ENCODE data around the gene BRPF3.

BRPF3 gene

DNA sequence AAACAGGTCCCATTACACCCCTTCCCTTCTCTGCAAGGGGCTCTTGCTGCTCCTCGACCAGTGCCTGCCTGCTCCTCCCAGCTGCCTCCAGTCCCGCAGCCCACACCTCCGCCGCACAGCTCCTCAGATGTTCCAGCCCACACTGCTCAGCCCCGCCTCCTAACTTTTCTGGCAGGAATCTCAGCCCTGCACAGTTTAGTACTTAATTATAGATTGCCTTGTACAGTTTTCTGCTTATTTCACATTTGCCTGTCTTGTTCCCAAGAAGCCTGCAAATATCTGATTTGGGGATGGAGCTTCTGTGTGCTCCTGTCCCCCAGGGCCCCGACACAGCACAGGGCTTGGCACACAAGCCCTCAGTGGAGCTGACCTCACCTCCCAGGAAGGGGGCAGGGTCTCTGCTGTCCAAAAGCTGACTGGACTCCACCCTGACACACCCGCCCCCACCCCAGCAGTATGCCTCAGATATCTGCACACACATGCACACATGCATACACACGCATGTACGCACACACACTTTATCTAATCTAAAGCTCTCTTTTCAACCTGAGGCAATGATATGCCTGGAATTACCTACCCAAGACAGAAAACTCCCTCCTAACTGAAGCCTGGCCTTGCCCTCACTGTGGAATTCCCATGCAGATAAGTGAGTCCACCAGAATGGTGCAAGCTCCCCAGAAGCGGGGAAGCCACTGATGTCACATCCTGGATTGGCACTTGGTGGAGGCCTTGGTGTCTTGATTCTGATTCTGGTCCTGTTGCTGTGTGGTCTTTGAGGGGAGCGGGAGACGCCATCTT is 72.1 kb downstream of the BRPF3 start:
- no peak for DNase-seq (ENCODE audit: low read depth)
- TF ChIP-seq, protein P1, sequence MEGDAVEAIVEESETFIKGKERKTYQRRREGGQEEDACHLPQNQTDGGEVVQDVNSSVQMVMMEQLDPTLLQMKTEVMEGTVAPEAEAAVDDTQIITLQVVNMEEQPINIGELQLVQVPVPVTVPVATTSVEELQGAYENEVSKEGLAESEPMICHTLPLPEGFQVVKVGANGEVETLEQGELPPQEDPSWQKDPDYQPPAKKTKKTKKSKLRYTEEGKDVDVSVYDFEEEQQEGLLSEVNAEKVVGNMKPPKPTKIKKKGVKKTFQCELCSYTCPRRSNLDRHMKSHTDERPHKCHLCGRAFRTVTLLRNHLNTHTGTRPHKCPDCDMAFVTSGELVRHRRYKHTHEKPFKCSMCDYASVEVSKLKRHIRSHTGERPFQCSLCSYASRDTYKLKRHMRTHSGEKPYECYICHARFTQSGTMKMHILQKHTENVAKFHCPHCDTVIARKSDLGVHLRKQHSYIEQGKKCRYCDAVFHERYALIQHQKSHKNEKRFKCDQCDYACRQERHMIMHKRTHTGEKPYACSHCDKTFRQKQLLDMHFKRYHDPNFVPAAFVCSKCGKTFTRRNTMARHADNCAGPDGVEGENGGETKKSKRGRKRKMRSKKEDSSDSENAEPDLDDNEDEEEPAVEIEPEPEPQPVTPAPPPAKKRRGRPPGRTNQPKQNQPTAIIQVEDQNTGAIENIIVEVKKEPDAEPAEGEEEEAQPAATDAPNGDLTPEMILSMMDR (IDR thresholded peaks at IDR 0.05; ENCODE audit: low read depth, low read length, missing control alignments) = no peak
- in situ Hi-C loops (cut with HindIII; ENCODE audit: low sequenced_read_pairs) = no loop called here
- H3K4me3 ChIP-seq (ENCODE audit: low read depth, low read length) = no peak overlapping the region

DNA sequence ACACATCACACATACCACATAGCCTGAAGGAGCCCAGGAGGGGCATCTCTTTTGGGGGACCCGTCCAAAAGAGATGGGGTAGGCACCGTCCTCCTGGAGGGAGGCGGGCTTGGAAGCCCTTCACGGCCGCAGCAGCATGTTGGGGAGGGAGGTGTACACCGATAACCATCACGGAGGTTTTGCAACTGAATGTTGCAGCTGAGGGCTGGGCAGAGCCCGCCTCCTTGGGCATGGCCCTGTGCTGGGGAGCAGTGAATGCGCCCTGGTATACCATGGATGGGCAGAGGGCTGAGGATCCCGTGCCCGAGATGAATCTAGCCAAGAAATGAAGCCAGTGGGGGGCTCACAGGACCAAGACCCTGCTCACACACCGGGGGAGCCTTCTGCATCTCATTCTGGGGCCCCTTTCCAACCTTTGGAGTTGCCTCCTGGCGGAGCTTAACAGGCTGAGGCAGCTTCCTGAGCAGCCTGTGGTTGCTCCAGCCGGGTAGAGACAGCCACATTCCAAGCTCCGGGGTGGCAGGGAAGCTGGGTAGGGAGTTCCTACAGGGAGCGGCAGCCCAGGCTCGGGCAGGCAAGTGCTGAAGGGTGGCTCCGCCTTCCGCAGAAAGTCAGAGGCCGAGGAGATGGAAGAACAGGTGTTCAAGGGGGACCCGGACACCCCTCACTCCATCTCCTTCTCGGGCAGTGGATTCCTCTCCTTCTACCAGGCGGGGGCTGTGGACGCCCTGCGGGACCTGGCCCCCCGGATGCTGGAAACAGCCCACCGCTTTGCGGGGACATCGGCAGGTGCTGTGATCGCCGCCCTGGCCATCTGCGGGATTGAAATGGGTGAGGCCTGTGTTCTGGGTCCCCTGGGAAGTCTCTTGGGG is 73.5 kb downstream of the BRPF3 start, which contains the start of gene PNPLA1:
TSS of gene PNPLA1 (plus strand) at position 227 of the 872 bp plus-strand sequence. CDS start at position 627, 400 bp downstream.
- H3K4me3 ChIP-seq (ENCODE audit: low read depth, low read length) = no peak within 1 kb of the TSS
- TF ChIP-seq, protein P1 (IDR thresholded peaks at IDR 0.05; ENCODE audit: low read depth, low read length, missing control alignments) = no peak
- DNase-seq (ENCODE audit: low read depth) = no peak
- in situ Hi-C loops (cut with HindIII; ENCODE audit: low sequenced_read_pairs) = no loop called here

DNA sequence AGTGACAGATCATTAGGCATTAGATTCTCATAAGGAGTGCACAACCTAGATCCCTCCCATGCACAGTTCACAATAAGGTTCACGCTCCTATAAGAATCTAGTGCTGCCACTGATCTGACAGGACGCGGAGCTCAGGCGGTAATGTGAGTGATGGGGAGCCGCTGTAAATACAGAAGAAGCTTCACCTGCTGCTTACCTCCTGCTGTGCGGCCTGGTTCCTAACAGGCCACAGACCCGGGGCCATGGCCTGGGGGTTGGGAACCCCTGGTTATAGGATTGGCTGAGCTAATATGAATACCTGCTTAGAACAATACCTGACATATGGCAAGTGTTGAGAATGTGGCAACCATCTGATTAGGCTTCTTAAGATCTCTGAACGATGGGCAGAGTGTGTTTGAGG is 75.7 kb downstream of the BRPF3 start:
- H3K4me3 ChIP-seq (ENCODE audit: low read depth, low read length) = no peak overlapping the region
- no peak for DNase-seq (ENCODE audit: low read depth)
- in situ Hi-C loops (cut with HindIII; ENCODE audit: low sequenced_read_pairs) = no loop called here
- TF ChIP-seq, protein P1 (IDR thresholded peaks at IDR 0.05; ENCODE audit: low read depth, low read length, missing control alignments) = no peak

DNA sequence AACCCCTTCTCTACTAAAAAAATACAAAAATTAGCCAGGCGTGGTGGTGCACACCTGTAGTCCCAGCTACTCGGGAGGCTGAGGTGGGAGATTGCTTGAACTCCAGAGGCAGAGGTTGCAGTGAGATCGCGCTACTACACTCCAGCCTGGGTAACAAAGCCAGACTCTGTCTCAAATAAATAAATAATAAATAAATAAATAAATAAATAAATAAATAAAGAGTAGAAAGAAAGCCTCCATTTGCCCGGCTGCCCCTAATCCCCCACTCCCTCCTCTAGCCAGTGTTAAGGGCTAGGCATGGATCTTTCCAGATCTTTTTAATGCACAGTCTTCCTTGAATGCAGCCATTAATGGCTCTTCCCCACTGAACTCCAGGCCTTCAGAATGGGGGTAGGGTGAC is 76.5 kb downstream of the BRPF3 start:
- H3K4me3 ChIP-seq (ENCODE audit: low read depth, low read length) = no peak overlapping the region
- no peak for DNase-seq (ENCODE audit: low read depth)
- TF ChIP-seq, protein P1 (IDR thresholded peaks at IDR 0.05; ENCODE audit: low read depth, low read length, missing control alignments) = no peak
- in situ Hi-C loops (cut with HindIII; ENCODE audit: low sequenced_read_pairs) = no loop called here

DNA sequence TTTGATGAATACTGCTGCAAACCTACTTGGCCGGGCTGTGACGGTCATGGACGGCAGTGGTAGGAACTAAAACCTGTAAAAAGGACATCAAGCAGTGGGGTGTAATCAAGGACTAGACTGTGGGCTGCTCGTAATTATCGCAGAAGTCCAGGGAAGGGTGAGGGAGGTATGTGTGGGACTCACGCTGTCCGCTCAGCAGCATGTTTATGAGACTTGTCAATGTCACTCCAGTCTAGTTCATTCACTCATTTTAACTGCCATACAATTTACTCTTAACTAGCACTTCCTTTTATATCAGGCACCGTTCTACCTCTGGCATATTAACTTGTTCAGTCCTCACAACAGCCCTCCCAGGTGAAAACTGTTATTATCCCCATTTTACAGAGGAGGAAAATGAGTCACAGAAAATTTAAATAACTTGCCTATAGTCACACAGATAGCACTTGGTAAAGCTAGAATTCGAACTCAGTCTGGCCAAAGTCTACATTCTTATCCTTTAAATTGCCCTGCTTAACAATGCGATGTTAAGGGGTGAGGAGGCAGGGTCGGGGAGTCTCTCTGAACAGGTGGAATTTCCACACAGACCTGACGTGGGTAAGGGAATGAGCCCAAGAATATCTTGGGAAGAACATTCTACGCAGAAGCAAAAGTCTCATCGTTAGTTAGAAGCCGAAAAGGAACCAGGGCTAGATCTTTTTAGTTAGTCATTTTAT is 77.4 kb downstream of the BRPF3 start:
- DNase-seq (ENCODE audit: low read depth) = no peak
- in situ Hi-C loops (cut with HindIII; ENCODE audit: low sequenced_read_pairs) = no loop called here

More for the DNA sequence above, 77.4 kb downstream of the BRPF3 start:
- TF ChIP-seq, protein P1 (IDR thresholded peaks at IDR 0.05; ENCODE audit: low read depth, low read length, missing control alignments) = no peak
- no peak overlapping the region for H3K4me3 ChIP-seq (ENCODE audit: low read depth, low read length)
